ENCODE data around the gene RPL10.

- TF ChIP-seq, protein P1, sequence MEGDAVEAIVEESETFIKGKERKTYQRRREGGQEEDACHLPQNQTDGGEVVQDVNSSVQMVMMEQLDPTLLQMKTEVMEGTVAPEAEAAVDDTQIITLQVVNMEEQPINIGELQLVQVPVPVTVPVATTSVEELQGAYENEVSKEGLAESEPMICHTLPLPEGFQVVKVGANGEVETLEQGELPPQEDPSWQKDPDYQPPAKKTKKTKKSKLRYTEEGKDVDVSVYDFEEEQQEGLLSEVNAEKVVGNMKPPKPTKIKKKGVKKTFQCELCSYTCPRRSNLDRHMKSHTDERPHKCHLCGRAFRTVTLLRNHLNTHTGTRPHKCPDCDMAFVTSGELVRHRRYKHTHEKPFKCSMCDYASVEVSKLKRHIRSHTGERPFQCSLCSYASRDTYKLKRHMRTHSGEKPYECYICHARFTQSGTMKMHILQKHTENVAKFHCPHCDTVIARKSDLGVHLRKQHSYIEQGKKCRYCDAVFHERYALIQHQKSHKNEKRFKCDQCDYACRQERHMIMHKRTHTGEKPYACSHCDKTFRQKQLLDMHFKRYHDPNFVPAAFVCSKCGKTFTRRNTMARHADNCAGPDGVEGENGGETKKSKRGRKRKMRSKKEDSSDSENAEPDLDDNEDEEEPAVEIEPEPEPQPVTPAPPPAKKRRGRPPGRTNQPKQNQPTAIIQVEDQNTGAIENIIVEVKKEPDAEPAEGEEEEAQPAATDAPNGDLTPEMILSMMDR (IDR thresholded peaks at IDR 0.05; ENCODE audit: low read depth, low read length), result no peak
- TF ChIP-seq EZH2phosphoT487 (IDR thresholded peaks at IDR 0.05; ENCODE audit: low read depth), result no peak
These were observed 52.1 kb downstream of the RPL10 start for GRCh38 chrX:154450312-154450711.
